Neural cell (in vitro differentiated cells): ENCODE measurements around the gene DCAF7.

ENCODE experiments used
- EP300 ChIP-seq: fragments of 450-650 bp; conservative IDR thresholded peaks from 2 replicates; pipeline ENCODE4 v1.6.1; 2014; ENCODE audit warnings: antibody characterized with exemption, mild to moderate bottlenecking, moderate library complexity; ENCODE audit not compliant: poor library complexity, severe bottlenecking
- EZH2 ChIP-seq: fragments of 200-600, 300-800 bp; shearing (Covaris generic), sonication (generic); IDR thresholded peaks from 2 replicates; pipeline ENCODE4 v1.6.1; 2014; ENCODE audit warnings: antibody characterized with exemption, low read length, borderline replicate concordance, mild to moderate bottlenecking; ENCODE audit not compliant: insufficient read depth, poor library complexity, severe bottlenecking
- MXI1 ChIP-seq: fragments of 450-650 bp; conservative IDR thresholded peaks from 2 replicates; pipeline ENCODE4 v1.6.1; 2014; ENCODE audit warnings: antibody characterized with exemption, mild to moderate bottlenecking; ENCODE audit not compliant: poor library complexity, severe bottlenecking
- POLR2AphosphoS5 ChIP-seq: IDR thresholded peaks from 2 replicates; pipeline ENCODE4 v1.6.1; 2012
- RAD21 ChIP-seq: fragments of 450-650 bp; conservative IDR thresholded peaks from 2 replicates; pipeline ENCODE4 v1.6.1; 2014; ENCODE audit warnings: antibody characterized with exemption, mild to moderate bottlenecking, moderate library complexity
- REST ChIP-seq: IDR thresholded peaks from 2 replicates; pipeline ENCODE4 v1.6.1; 2012; ENCODE audit warnings: borderline replicate concordance
- TAF1 ChIP-seq: IDR thresholded peaks from 2 replicates; pipeline ENCODE4 v1.6.1; 2012; ENCODE audit warnings: low read depth
- TF ChIP-seq, protein P1 (sequence below): fragments of 450-650 bp; IDR thresholded peaks from 2 replicates; pipeline ENCODE4 v1.5.1; 2014; ENCODE audit warnings: antibody characterized with exemption, mild to moderate bottlenecking, moderate library complexity; ENCODE audit not compliant: poor library complexity, severe bottlenecking

GRCh38 chr17:63534078-63534570 lies 16.2 kb upstream of the DCAF7 start:
- TF ChIP-seq EZH2, result no peak
- TF ChIP-seq, protein P1, sequence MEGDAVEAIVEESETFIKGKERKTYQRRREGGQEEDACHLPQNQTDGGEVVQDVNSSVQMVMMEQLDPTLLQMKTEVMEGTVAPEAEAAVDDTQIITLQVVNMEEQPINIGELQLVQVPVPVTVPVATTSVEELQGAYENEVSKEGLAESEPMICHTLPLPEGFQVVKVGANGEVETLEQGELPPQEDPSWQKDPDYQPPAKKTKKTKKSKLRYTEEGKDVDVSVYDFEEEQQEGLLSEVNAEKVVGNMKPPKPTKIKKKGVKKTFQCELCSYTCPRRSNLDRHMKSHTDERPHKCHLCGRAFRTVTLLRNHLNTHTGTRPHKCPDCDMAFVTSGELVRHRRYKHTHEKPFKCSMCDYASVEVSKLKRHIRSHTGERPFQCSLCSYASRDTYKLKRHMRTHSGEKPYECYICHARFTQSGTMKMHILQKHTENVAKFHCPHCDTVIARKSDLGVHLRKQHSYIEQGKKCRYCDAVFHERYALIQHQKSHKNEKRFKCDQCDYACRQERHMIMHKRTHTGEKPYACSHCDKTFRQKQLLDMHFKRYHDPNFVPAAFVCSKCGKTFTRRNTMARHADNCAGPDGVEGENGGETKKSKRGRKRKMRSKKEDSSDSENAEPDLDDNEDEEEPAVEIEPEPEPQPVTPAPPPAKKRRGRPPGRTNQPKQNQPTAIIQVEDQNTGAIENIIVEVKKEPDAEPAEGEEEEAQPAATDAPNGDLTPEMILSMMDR, result no peak
- TF ChIP-seq MXI1, result no peak
- no peak for TF ChIP-seq EP300
- TF ChIP-seq TAF1, result no peak
- no peak for TF ChIP-seq RAD21
- TF ChIP-seq REST, result no peak
- TF ChIP-seq POLR2AphosphoS5, result no peak
